ENCODE data around the gene PLVAP. TPM values are rescaled to one million over a fixed set of nuclear protein-coding genes. Genes with fewer than 3 reads are reported as not detected.

The PLVAP gene
- total and polyA plus RNA-seq, 9 of the 15 experiments (the other 6 are each of a cell fraction or from before 2014, with no cell fraction given): 0.09 to 0.84 (median 0.51) TPM; not detected in 4

DNA sequence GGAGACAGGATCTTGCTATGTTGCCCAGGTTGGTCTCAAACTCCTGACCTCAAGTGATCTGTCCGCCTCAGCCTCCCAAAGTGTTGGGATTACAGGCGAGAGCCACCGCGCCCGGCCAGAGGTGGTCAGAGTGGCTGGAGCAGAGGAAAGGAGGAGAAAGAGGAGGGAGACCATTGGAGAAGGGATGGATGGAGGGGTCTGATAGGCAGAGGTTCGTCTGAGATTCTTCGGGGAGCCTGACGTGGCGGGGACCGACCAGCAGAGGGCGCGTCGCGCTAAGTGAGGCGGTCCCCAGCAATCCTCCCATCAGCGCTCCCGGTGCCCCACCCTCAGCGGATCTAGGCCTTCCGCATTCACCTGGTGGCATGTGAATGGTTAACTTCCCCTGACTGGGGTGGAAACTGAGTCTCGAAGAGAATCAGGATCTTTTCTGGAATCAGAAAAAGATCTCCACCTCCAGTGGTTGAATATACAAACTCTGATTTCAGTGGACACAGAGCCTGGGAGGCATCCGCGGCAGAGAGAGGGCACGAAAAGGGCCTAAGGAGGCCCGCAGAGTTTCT, 31.0 kb downstream of the PLVAP start (continued):
- TF ChIP-seq MAZ (CRISPR knock-in tag; conservative IDR thresholded peaks at IDR 0.05 in 1 of 2, IDR thresholded peaks at IDR 0.05 in 1 of 2) (peak; percentile 71 to 96), NUFIP1 (IDR thresholded peaks at IDR 0.05; ENCODE audit: partially characterized antibody) (no peak), NR1H2 (CRISPR knock-in tag; IDR thresholded peaks at IDR 0.05) (no peak), SPI1 (IDR thresholded peaks at IDR 0.05; ENCODE audit: borderline replicate concordance, low read depth, low read length) (peak; percentile 62; the same call in 1 of the 2 replicates), NONO (IDR thresholded peaks at IDR 0.05; ENCODE audit: low read depth in 2 of 2, low read length in 1 of 2) (0 out of 4 replicates have a peak, but pooled peaks of 1 of the 2 experiments have one; percentile 24), SMARCE1 (IDR thresholded peaks at IDR 0.05) (no peak), ASH1L (IDR thresholded peaks at IDR 0.05; ENCODE audit: borderline replicate concordance, low read depth, partially characterized antibody) (no peak)
- TF ChIP-seq, protein P1, sequence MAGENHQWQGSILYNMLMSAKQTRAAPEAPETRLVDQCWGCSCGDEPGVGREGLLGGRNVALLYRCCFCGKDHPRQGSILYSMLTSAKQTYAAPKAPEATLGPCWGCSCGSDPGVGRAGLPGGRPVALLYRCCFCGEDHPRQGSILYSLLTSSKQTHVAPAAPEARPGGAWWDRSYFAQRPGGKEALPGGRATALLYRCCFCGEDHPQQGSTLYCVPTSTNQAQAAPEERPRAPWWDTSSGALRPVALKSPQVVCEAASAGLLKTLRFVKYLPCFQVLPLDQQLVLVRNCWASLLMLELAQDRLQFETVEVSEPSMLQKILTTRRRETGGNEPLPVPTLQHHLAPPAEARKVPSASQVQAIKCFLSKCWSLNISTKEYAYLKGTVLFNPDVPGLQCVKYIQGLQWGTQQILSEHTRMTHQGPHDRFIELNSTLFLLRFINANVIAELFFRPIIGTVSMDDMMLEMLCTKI (IDR thresholded peaks at IDR 0.05; ENCODE audit: partially characterized antibody): no peak
- TF ChIP-seq, protein P2, sequence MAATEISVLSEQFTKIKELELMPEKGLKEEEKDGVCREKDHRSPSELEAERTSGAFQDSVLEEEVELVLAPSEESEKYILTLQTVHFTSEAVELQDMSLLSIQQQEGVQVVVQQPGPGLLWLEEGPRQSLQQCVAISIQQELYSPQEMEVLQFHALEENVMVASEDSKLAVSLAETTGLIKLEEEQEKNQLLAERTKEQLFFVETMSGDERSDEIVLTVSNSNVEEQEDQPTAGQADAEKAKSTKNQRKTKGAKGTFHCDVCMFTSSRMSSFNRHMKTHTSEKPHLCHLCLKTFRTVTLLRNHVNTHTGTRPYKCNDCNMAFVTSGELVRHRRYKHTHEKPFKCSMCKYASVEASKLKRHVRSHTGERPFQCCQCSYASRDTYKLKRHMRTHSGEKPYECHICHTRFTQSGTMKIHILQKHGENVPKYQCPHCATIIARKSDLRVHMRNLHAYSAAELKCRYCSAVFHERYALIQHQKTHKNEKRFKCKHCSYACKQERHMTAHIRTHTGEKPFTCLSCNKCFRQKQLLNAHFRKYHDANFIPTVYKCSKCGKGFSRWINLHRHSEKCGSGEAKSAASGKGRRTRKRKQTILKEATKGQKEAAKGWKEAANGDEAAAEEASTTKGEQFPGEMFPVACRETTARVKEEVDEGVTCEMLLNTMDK (IDR thresholded peaks at IDR 0.05; ENCODE audit: borderline replicate concordance, insufficient read depth, low read depth, low read length, poor library complexity, severe bottlenecking): peak; percentile 48
- TF ChIP-seq, protein P3, sequence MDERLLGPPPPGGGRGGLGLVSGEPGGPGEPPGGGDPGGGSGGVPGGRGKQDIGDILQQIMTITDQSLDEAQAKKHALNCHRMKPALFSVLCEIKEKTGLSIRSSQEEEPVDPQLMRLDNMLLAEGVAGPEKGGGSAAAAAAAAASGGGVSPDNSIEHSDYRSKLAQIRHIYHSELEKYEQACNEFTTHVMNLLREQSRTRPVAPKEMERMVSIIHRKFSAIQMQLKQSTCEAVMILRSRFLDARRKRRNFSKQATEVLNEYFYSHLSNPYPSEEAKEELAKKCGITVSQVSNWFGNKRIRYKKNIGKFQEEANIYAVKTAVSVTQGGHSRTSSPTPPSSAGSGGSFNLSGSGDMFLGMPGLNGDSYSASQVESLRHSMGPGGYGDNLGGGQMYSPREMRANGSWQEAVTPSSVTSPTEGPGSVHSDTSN (CRISPR knock-in tag; IDR thresholded peaks at IDR 0.05; ENCODE audit: low read depth): no peak
- TF ChIP-seq, protein P3 (tag; conservative IDR thresholded peaks at IDR 0.05; ENCODE audit: low read depth): no peak
- TF ChIP-seq, protein P4, sequence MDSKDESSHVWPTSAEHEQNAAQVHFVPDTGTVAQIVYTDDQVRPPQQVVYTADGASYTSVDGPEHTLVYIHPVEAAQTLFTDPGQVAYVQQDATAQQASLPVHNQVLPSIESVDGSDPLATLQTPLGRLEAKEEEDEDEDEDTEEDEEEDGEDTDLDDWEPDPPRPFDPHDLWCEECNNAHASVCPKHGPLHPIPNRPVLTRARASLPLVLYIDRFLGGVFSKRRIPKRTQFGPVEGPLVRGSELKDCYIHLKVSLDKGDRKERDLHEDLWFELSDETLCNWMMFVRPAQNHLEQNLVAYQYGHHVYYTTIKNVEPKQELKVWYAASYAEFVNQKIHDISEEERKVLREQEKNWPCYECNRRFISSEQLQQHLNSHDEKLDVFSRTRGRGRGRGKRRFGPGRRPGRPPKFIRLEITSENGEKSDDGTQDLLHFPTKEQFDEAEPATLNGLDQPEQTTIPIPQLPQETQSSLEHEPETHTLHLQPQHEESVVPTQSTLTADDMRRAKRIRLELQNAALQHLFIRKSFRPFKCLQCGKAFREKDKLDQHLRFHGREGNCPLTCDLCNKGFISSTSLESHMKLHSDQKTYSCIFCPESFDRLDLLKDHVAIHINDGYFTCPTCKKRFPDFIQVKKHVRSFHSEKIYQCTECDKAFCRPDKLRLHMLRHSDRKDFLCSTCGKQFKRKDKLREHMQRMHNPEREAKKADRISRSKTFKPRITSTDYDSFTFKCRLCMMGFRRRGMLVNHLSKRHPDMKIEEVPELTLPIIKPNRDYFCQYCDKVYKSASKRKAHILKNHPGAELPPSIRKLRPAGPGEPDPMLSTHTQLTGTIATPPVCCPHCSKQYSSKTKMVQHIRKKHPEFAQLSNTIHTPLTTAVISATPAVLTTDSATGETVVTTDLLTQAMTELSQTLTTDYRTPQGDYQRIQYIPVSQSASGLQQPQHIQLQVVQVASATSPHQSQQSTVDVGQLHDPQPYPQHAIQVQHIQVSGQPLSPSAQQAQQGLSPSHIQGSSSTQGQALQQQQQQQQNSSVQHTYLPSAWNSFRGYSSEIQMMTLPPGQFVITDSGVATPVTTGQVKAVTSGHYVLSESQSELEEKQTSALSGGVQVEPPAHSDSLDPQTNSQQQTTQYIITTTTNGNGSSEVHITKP (IDR thresholded peaks at IDR 0.05; ENCODE audit: partially characterized antibody): no peak
- TF ChIP-seq, protein P5, sequence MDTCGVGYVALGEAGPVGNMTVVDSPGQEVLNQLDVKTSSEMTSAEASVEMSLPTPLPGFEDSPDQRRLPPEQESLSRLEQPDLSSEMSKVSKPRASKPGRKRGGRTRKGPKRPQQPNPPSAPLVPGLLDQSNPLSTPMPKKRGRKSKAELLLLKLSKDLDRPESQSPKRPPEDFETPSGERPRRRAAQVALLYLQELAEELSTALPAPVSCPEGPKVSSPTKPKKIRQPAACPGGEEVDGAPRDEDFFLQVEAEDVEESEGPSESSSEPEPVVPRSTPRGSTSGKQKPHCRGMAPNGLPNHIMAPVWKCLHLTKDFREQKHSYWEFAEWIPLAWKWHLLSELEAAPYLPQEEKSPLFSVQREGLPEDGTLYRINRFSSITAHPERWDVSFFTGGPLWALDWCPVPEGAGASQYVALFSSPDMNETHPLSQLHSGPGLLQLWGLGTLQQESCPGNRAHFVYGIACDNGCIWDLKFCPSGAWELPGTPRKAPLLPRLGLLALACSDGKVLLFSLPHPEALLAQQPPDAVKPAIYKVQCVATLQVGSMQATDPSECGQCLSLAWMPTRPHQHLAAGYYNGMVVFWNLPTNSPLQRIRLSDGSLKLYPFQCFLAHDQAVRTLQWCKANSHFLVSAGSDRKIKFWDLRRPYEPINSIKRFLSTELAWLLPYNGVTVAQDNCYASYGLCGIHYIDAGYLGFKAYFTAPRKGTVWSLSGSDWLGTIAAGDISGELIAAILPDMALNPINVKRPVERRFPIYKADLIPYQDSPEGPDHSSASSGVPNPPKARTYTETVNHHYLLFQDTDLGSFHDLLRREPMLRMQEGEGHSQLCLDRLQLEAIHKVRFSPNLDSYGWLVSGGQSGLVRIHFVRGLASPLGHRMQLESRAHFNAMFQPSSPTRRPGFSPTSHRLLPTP (IDR thresholded peaks at IDR 0.05; ENCODE audit: borderline replicate concordance, extremely low read depth, insufficient read length): no peak

Data from K562 (cell line).